ENCODE results near the gene IL12A. TPM values are rescaled to one million over a fixed set of nuclear protein-coding genes. Genes with fewer than 3 reads are reported as not detected.

IL12A gene
- total RNA-seq, 1 donor from 2014 or later = not detected

DNA sequence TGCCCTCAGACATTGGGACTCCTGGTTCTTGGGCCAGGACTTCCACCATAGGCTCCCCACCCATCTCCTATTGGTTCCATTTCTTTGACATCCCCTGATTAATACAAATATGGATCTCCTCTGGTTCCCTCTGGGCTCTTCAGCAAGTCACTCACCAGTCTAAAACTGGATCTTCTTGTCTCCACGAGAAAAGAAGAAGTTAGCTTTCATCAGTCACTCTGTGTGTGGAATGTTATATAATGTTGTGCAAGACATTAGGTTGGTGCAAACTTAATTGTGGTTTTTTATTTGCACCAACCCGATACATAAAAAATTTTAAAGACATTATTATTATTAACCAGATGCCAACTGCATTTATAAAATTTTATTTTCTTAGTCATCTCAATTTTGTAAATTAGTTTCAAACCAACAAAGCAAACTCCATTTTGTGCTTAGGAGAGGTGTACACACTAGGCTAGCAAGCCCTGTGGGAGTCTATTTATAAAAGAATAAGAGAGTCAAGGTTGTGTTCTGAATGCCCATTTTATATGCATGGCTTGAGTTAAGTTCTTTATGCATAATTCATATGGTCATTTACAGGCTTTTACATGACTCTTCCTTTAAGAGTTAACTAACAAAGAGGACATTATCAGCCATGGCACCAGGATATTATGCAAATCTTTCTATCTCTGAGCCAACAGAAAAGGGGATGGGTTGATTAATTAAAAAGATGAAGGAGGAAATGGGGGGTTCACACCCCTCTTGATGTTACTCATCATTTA is 35.1 kb upstream of the IL12A start:
- H3K9me3 Mint-ChIP-seq (ENCODE audit: unreplicated experiment) = peaks cover 2% of the 10 kb centered on the region
- TF ChIP-seq, protein P1, sequence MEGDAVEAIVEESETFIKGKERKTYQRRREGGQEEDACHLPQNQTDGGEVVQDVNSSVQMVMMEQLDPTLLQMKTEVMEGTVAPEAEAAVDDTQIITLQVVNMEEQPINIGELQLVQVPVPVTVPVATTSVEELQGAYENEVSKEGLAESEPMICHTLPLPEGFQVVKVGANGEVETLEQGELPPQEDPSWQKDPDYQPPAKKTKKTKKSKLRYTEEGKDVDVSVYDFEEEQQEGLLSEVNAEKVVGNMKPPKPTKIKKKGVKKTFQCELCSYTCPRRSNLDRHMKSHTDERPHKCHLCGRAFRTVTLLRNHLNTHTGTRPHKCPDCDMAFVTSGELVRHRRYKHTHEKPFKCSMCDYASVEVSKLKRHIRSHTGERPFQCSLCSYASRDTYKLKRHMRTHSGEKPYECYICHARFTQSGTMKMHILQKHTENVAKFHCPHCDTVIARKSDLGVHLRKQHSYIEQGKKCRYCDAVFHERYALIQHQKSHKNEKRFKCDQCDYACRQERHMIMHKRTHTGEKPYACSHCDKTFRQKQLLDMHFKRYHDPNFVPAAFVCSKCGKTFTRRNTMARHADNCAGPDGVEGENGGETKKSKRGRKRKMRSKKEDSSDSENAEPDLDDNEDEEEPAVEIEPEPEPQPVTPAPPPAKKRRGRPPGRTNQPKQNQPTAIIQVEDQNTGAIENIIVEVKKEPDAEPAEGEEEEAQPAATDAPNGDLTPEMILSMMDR (IDR thresholded peaks at IDR 0.05; ENCODE audit: partially characterized antibody, unreplicated experiment) = no peak
- peaks cover 6% of the 10 kb centered on the region for H3K36me3 Mint-ChIP-seq (ENCODE audit: unreplicated experiment)
- no peak for DNase-seq
- H3K27ac Mint-ChIP-seq (ENCODE audit: unreplicated experiment) = no peak overlapping the region
- H3K4me3 Mint-ChIP-seq (ENCODE audit: unreplicated experiment) = no peak overlapping the region
- H3K4me1 Mint-ChIP-seq (ENCODE audit: low read depth, unreplicated experiment) = peaks cover 17% of the 10 kb centered on the region
- H3K27me3 Mint-ChIP-seq (ENCODE audit: unreplicated experiment) = peaks cover 2% of the 10 kb centered on the region

DNA sequence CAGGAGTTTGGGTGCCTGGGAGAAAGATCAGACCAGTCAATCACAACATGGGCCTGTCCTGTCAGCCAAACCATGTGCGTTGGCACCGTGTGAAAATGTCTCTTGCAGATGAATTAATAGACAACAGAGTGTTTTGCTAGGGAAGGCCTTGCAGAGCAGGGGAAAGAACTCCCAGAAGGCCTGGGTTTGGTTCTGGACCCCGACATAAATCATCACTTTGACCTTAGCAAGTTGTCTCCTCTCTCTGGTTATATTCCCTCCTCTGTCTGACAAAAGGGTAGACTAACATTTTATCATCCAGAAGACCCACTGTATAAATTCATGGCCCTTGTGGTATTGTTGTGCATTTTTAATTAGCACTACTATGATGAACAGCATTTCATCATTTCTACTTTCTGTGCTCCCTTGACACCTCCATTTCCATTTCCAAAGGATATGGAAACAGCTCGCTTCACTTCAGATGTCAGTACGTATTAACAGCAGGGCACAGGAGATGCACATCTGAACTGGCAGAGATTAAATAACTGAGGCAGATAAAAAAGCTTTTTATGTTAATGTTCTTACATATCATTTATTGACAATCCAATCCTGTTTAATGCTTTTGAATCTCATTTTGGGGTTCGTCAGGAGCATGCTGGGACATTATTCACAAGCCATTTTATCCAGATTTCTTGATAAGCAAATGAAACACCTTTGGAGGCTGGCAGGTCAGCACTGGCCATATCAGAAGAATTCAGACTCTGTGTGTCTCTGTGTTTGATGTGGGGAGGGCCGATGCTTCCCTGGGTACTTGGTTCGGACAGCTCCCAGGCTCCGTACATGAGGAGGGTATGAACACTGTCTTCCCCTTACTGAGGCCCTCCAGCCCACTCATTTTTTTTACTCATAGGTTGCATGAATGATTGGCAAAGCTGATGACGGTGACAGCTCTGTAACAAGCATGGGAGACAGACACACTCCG is 28.2 kb upstream of the IL12A start:
- Mint-ChIP-seq H3K9me3 (ENCODE audit: unreplicated experiment) (no peaks in the 10 kb centered on the region), H3K27ac (ENCODE audit: unreplicated experiment) (no peak overlapping the region), H3K27me3 (ENCODE audit: unreplicated experiment) (no peaks in the 10 kb centered on the region), H3K4me3 (ENCODE audit: unreplicated experiment) (no peak overlapping the region), H3K36me3 (ENCODE audit: unreplicated experiment) (peaks cover 6% of the 10 kb centered on the region), H3K4me1 (ENCODE audit: low read depth, unreplicated experiment) (peaks cover 3% of the 10 kb centered on the region)
- TF ChIP-seq, protein P1 (IDR thresholded peaks at IDR 0.05; ENCODE audit: partially characterized antibody, unreplicated experiment) = no peak
- no peak for DNase-seq

DNA sequence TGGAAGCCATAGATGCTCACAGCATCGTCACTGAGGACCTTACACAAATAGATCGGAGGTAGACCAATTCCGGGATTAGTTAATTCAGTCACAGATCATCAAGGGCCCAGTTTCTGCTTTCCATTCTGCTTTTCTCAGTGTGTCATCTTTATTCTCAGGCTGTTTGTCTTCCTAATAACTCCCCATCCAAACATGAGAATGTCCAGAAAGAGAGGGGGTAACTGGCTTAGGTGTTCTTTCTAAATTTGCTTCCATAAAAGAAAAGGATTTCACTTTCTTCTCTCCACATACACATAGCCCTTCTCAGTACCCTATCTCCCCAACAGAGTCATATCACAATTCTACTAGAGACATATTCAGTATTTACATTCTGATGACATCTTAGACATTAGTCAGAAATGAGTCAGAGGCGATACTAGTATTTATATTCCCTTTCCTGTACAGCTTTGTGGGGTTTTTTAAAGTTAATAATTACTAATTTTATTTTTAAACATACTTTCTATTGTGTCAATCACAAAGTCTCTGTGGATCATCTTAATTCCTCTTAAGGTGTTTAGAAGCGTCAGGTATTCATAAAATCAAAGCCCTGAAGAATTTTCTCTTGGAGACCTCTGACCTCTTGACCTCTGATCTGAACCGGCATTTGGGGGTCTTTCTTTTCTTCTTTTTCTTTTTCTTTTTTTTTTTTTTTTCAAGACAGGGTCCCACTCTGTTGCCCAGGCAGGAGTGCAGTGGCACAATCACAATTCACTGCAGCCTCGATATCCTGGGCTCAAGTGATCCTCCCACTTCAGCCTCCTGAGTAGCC is 24.3 kb upstream of the IL12A start:
- TF ChIP-seq, protein P1 (IDR thresholded peaks at IDR 0.05; ENCODE audit: partially characterized antibody, unreplicated experiment) = no peak
- no peak overlapping the region for H3K27ac Mint-ChIP-seq (ENCODE audit: unreplicated experiment)
- no peaks in the 10 kb centered on the region for H3K27me3 Mint-ChIP-seq (ENCODE audit: unreplicated experiment)
- no peaks in the 10 kb centered on the region for H3K9me3 Mint-ChIP-seq (ENCODE audit: unreplicated experiment)
- no peak overlapping the region for H3K4me3 Mint-ChIP-seq (ENCODE audit: unreplicated experiment)
- DNase-seq = no peak
- H3K4me1 Mint-ChIP-seq (ENCODE audit: low read depth, unreplicated experiment) = peaks cover 3% of the 10 kb centered on the region
- no peaks in the 10 kb centered on the region for H3K36me3 Mint-ChIP-seq (ENCODE audit: unreplicated experiment)

DNA sequence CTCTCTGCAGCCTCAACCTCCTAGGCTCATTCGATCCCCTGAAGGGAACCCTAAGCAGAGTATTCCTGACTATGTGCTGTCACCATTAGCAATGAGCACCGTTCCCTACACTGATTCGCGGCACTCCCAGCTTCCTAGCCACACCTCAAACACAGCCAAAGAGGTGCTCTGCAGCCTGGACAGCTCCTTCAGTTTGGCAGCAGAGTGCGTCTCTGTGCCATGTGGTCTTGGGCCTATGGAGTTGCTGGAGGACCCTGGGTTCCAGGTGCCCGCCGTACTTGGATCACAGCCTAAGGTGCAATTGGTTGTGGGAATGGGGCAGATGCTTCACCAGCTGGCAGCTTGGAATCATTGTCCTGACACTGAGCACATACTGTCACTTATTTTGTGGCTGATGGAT is 17.3 kb upstream of the IL12A start:
- DNase-seq = no peak
- Mint-ChIP-seq H3K4me3 (ENCODE audit: unreplicated experiment) (no peak overlapping the region), H3K4me1 (ENCODE audit: low read depth, unreplicated experiment) (no peaks in the 10 kb centered on the region), H3K27me3 (ENCODE audit: unreplicated experiment) (no peaks in the 10 kb centered on the region), H3K36me3 (ENCODE audit: unreplicated experiment) (no peaks in the 10 kb centered on the region), H3K27ac (ENCODE audit: unreplicated experiment) (no peak overlapping the region), H3K9me3 (ENCODE audit: unreplicated experiment) (no peaks in the 10 kb centered on the region)
- TF ChIP-seq, protein P1 (IDR thresholded peaks at IDR 0.05; ENCODE audit: partially characterized antibody, unreplicated experiment) = no peak
